Neural progenitor cell (in vitro differentiated cells): ENCODE measurements around the gene CLDN22. TPM values are rescaled to one million over a fixed set of nuclear protein-coding genes. Genes with fewer than 3 reads are reported as not detected.

Source experiments
- DNase-seq: peaks from one replicate; pipeline ENCODE4 v3.0.0-alpha.2; 2016; ENCODE audit warnings: low spot score
- H2AFZ ChIP-seq: fragments of 200-600 bp; sonication (generic); replicated peaks from 2 replicates; pipeline ENCODE4 v1.6.1; 2016; ENCODE audit warnings: antibody characterized with exemption
- H3F3A ChIP-seq: fragments of 200-600 bp; sonication (generic); 2 replicates; pipeline ENCODE4 v1.6.1; 2016; ENCODE audit warnings: antibody characterized with exemption, low read depth
- H3K27ac ChIP-seq: fragments of 200-600 bp; sonication (generic); 2 replicates; pipeline ENCODE4 v1.5.1; 2016; ENCODE audit warnings: mild to moderate bottlenecking
- H3K27me3 ChIP-seq: fragments of 200-600 bp; sonication (generic); 2 replicates; pipeline ENCODE4 v1.6.1; 2016; ENCODE audit warnings: mild to moderate bottlenecking, moderate library complexity
- H3K36me3 ChIP-seq: fragments of 200-600 bp; sonication (generic); 2 replicates; pipeline ENCODE4 v1.5.1; 2016
- H3K4me1 ChIP-seq: fragments of 200-600 bp; sonication (generic); 2 replicates; pipeline ENCODE4 v1.6.1; 2016; ENCODE audit warnings: mixed run types
- H3K4me2 ChIP-seq: fragments of 200-600 bp; sonication (generic); 2 replicates; pipeline ENCODE4 v1.6.1; 2016
- H3K4me3 ChIP-seq: fragments of 200-600 bp; sonication (generic); 2 replicates; pipeline ENCODE4 v1.5.1; 2016
- H3K79me2 ChIP-seq: fragments of 200-600 bp; sonication (generic); 2 replicates; pipeline ENCODE4 v1.6.1; 2016; ENCODE audit warnings: low read depth
- H3K9ac ChIP-seq: fragments of 200-600 bp; sonication (generic); 2 replicates; pipeline ENCODE4 v1.6.1; 2016
- H3K9me3 ChIP-seq: fragments of 200-600 bp; sonication (generic); 2 replicates; pipeline ENCODE4 v1.5.1; 2016; ENCODE audit warnings: low read depth
- H4K20me1 ChIP-seq: fragments of 200-600 bp; sonication (generic); 2 replicates; pipeline ENCODE4 v1.6.1; 2016; ENCODE audit warnings: low read depth
- H3K27ac Mint-ChIP-seq: 3 replicates; pipeline ENCODE4 v1.8.0; 2021; ENCODE audit warnings: mixed read lengths
- H3K27me3 Mint-ChIP-seq: 2 replicates; pipeline ENCODE4 v1.8.0; 2022; ENCODE audit warnings: low read depth, mild to moderate bottlenecking, inconsistent platforms, moderate library complexity, mixed read lengths; ENCODE audit not compliant: insufficient read depth
- H3K36me3 Mint-ChIP-seq: 3 replicates; pipeline ENCODE4 v1.8.0; 2021; ENCODE audit warnings: mixed read lengths
- H3K4me1 Mint-ChIP-seq: 3 replicates; pipeline ENCODE4 v1.8.0; 2021; ENCODE audit warnings: mixed read lengths
- H3K4me3 Mint-ChIP-seq: 3 replicates; pipeline ENCODE4 v1.8.0; 2021; ENCODE audit warnings: mild to moderate bottlenecking, moderate library complexity, mixed read lengths
- H3K9me3 Mint-ChIP-seq: 3 replicates; pipeline ENCODE4 v1.8.0; 2020; ENCODE audit warnings: mixed read lengths
- EZH2 ChIP-seq: fragments of 200-600 bp; sonication (generic); IDR thresholded peaks from 2 replicates; pipeline ENCODE4 v1.6.1; 2017; ENCODE audit warnings: antibody characterized with exemption, mild to moderate bottlenecking, moderate library complexity
- EZH2phosphoT487 ChIP-seq: fragments of 200-600 bp; sonication (generic); IDR thresholded peaks from 2 replicates; pipeline ENCODE4 v1.6.1; 2017; ENCODE audit warnings: antibody characterized with exemption
- total RNA-seq: library from RNA; depleted of rRNA; stranded (reverse); fragments of >200 nt; gene quantifications from 2 replicates; pipeline ENCODE4 v1.2.3, GENCODE V29; 2015; ENCODE audit warnings: low replicate concordance
- TF ChIP-seq, protein P1 (sequence below): fragments of 200-600 bp; sonication (generic); IDR thresholded peaks from 2 replicates; pipeline ENCODE4 v1.5.1; 2017; ENCODE audit warnings: antibody characterized with exemption, mild to moderate bottlenecking

The CLDN22 gene
- total RNA-seq, 1 donor from 2014 or later: not detected

DNA sequence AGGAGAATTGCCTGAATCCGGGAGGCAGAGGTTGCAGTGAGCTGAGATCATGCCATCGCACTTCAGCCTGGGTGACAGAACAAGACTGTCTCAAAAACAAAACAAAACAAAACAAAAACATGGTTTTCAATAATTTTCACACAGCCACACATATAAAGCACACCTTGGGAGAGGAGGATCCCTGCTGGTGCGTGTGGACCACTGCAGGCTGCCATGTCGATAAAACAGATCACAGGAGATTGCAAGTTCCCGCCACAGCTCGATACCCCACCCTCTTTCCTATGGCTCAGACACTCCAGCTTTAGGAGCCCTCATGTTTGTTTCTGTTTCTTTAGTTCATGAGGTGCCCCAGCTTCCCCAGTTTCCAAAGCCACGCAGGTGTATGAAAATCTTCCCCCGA lies 33.5 kb upstream of the CLDN22 start:
- H3K27ac Mint-ChIP-seq: no peak overlapping the region
- H3K9me3 Mint-ChIP-seq: peaks cover 7% of the 10 kb centered on the region
- peaks cover 25% of the 10 kb centered on the region for H3K4me1 Mint-ChIP-seq

DNA sequence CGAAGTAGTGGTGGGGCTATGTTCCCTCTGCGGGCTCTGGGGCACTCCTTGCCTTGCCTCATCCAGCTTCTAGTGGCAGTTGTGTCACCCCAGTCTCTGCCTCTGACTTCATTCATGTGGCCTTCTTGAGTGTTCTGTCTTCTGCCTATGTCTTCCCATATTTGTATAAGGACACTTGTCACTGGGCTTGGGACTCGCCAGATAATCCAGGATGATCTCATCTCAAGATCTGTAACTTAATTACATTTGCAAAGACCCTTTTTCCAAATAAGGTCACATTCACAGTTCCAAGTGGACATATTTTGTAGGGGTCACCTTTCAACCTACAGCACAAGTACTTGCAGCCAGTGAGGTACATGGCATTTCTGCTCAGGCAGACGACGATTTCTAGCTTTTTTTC lies 32.5 kb upstream of the CLDN22 start:
- H3K9me3 Mint-ChIP-seq: peaks cover 8% of the 10 kb centered on the region
- H3K36me3 Mint-ChIP-seq: no peaks in the 10 kb centered on the region
- Histone ChIP-seq H4K20me1 (no peaks in the 10 kb centered on the region), H3K27ac (no peak overlapping the region), H3K79me2 (no peaks in the 10 kb centered on the region), H3K9ac (no peak overlapping the region), H3K9me3 (no peaks in the 10 kb centered on the region), H3K4me2 (no peak overlapping the region), H3K36me3 (no peaks in the 10 kb centered on the region), H3K4me3 (no peak overlapping the region), H3K27me3 (no peaks in the 10 kb centered on the region), H2AFZ (no peak overlapping the region), H3F3A (no peaks in the 10 kb centered on the region), H3K4me1 (no peaks in the 10 kb centered on the region)
- DNase-seq: no peak
- H3K4me3 Mint-ChIP-seq: no peak overlapping the region
- H3K27ac Mint-ChIP-seq: no peak overlapping the region
- TF ChIP-seq, protein P1, sequence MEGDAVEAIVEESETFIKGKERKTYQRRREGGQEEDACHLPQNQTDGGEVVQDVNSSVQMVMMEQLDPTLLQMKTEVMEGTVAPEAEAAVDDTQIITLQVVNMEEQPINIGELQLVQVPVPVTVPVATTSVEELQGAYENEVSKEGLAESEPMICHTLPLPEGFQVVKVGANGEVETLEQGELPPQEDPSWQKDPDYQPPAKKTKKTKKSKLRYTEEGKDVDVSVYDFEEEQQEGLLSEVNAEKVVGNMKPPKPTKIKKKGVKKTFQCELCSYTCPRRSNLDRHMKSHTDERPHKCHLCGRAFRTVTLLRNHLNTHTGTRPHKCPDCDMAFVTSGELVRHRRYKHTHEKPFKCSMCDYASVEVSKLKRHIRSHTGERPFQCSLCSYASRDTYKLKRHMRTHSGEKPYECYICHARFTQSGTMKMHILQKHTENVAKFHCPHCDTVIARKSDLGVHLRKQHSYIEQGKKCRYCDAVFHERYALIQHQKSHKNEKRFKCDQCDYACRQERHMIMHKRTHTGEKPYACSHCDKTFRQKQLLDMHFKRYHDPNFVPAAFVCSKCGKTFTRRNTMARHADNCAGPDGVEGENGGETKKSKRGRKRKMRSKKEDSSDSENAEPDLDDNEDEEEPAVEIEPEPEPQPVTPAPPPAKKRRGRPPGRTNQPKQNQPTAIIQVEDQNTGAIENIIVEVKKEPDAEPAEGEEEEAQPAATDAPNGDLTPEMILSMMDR: no peak
- no peak for TF ChIP-seq EZH2
- no peak for TF ChIP-seq EZH2phosphoT487
- H3K27me3 Mint-ChIP-seq: peaks cover 18% of the 10 kb centered on the region
- peaks cover 21% of the 10 kb centered on the region for H3K4me1 Mint-ChIP-seq

More for the DNA sequence above, 33.5 kb upstream of the CLDN22 start:
- peaks cover 16% of the 10 kb centered on the region for H3K27me3 Mint-ChIP-seq
- TF ChIP-seq, protein P1: no peak
- TF ChIP-seq EZH2phosphoT487: no peak
- TF ChIP-seq EZH2: no peak
- no peak overlapping the region for H3K4me2 ChIP-seq
- H3K9me3 ChIP-seq: no peaks in the 10 kb centered on the region
- no peaks in the 10 kb centered on the region for H4K20me1 ChIP-seq
- no peaks in the 10 kb centered on the region for H3K79me2 ChIP-seq
- H2AFZ ChIP-seq: no peak overlapping the region
- no peak overlapping the region for H3K4me3 ChIP-seq
- H3K9ac ChIP-seq: no peak overlapping the region
- no peaks in the 10 kb centered on the region for H3K36me3 Mint-ChIP-seq
- H3F3A ChIP-seq: no peaks in the 10 kb centered on the region
- H3K36me3 ChIP-seq: no peaks in the 10 kb centered on the region
- no peak for DNase-seq
- H3K27ac ChIP-seq: no peak overlapping the region
- no peaks in the 10 kb centered on the region for H3K4me1 ChIP-seq
- no peaks in the 10 kb centered on the region for H3K27me3 ChIP-seq
- H3K4me3 Mint-ChIP-seq: no peak overlapping the region

DNA sequence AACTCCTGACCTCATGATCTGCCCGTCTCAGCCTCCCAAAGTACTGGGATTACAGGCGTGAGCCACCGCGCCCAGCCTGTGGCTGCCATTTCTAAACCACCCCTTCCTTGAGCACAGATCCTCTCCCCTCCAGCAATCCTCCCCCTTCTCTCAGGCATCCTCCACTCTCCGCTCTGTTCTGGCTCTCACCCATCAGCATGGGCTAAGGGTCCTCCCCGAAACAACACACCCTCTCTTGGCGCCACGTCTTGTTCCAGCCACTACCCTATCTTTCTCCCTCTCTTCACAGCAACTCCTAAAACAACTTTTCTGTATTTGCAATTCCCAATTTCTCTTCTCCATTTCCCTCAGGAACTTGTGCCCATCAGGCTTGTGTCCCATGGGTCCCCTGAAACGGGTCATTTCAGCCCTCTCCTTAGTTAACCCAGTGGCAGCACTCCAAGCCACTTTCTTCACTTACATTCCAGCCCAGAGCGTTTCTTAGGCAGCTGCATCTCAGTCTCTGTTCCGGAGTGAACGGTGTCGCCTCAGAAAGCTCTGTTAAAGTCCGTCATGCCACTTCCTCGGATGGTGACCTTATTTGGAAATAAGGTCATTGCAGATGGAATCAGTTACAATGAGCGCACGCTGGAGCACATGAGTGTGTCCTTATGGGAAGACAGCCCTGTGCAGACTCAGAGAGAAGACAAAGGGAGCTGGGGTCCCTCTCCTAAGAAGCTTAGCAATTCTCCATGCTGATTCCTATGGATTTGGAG lies 30.4 kb upstream of the CLDN22 start:
- H2AFZ ChIP-seq: peak overlapping the region; percentile 17
- H3K36me3 ChIP-seq: no peaks in the 10 kb centered on the region
- H3K4me3 Mint-ChIP-seq: no peak overlapping the region
- peak overlapping the region; percentile 42 for H3K27ac Mint-ChIP-seq
- no peak for TF ChIP-seq EZH2phosphoT487
- TF ChIP-seq, protein P1: no peak
- TF ChIP-seq EZH2: no peak
- no peak overlapping the region for H3K9ac ChIP-seq
- no peak for DNase-seq
- no peaks in the 10 kb centered on the region for H3F3A ChIP-seq
- H3K4me1 Mint-ChIP-seq: peaks cover 20% of the 10 kb centered on the region
- peaks cover 3% of the 10 kb centered on the region for H3K4me1 ChIP-seq
- no peak overlapping the region for H3K27ac ChIP-seq
- H3K4me3 ChIP-seq: no peak overlapping the region
- H3K9me3 Mint-ChIP-seq: peaks cover 8% of the 10 kb centered on the region
- H3K36me3 Mint-ChIP-seq: no peaks in the 10 kb centered on the region
- no peaks in the 10 kb centered on the region for H3K27me3 ChIP-seq
- H3K27me3 Mint-ChIP-seq: peaks cover 21% of the 10 kb centered on the region
- no peaks in the 10 kb centered on the region for H4K20me1 ChIP-seq
- no peak overlapping the region for H3K4me2 ChIP-seq
- no peaks in the 10 kb centered on the region for H3K79me2 ChIP-seq
- no peaks in the 10 kb centered on the region for H3K9me3 ChIP-seq
